ENCODE results near the gene NRG4.

GRCh38 chr15:75985971-75986370 lies 26.3 kb downstream of the NRG4 start:
- no peak for TF ChIP-seq ZNF274 (IDR thresholded peaks at IDR 0.05; ENCODE audit: low read depth, low read length)
- no peak for TF ChIP-seq YY1 (IDR thresholded peaks at IDR 0.05; ENCODE audit: insufficient read depth, insufficient read length)
- TF ChIP-seq SUZ12 (IDR thresholded peaks at IDR 0.05; ENCODE audit: extremely low read depth, insufficient read depth, insufficient read length): no peak

Measured in NT2/D1 (cell line).